CD4-positive, alpha-beta T cell treated with Interleukin-15 for 4 hours (primary cell): ENCODE results near the gene CNGA1.

ENCODE experiments used
- DNase-seq: peaks from one replicate; pipeline ENCODE4 v3.0.0-alpha.2; 2020; ENCODE audit warnings: low spot score

Gene CNGA1

DNA sequence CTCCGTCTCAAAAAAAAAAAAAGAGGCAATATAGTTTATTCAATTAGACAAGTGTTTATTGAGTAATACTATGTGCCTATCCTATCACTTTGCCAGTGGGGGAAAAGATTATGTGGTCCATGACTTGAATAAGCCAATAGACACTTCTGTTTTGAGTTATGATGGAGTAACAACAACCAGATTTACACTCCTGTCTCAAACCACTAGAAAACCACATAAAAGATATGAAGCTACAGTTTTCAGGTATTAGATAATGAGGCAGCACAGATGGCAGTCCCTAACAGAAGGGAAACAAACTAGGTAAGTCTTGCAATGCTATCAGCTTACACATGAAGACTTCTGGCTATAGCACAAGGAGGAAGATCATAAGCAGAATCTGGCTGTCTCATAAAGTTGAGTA, 124.6 kb downstream of the CNGA1 start:
- DNase-seq = no peak
